GM18873 (cell line): Measurements from ENCODE around the gene ERG28.
"Not testable (repeated sequence)": the region's sequence is repeated elsewhere in the genome, so short reads cannot be mapped to it uniquely, and the experiment has no call there.

Source experiments
- ATAC-seq: cut with Tn5 transposase; IDR thresholded peaks from one replicate; pipeline ENCODE4 v1.9.1; 2021; ENCODE audit warnings: mild to moderate bottlenecking, moderate library complexity, moderate number of reproducible peaks; ENCODE audit not compliant: unreplicated experiment, low FRiP score

The ERG28 gene

GRCh38 chr14:75627406-75627805 lies 33.3 kb downstream of the ERG28 start:
- no peak for ATAC-seq

DNA sequence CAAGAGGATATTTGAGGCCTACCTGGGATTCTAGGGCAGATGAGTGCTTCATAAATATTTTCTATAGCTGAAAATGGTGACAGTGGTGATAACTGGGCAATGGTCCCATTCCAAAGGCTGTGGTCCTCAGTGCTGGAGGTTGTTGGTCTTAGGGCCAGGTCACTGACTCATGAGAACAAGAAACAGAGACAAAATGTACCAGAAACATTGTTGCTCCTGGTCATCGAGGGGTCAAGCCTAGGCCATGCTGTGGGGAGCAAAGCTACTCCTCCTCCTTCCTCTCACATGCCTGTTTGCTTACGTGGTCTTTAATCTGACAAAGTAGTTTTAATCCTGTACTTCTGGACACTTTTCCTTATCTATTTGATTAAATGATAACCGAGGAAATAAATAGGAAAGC lies 33.8 kb downstream of the ERG28 start:
- no peak for ATAC-seq

DNA sequence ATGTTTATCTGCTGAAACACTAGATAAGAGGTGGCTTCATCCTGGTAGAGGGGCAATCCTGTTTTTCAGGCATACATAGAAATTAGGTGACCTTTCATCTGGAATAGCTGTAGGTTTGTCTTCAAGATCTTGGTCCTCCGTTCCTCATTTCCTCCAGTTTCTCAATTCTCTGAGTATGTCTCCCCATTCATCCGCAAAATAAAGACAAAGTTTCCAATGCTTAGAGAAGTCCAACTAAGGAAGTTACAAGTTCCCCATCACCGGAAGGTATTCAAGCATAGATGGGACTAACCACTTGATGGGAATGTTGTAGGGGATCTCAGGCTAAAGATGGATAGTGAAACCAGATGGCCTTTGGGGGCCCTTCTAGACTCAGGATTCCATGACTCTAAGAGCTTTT lies 34.3 kb downstream of the ERG28 start:
- no peak for ATAC-seq

GRCh38 chr14:75625034-75625433 lies 35.6 kb downstream of the ERG28 start:
- no peak for ATAC-seq

- no peak for ATAC-seq
These were observed 41.1 kb downstream of the ERG28 start for GRCh38 chr14:75619548-75619947.

DNA sequence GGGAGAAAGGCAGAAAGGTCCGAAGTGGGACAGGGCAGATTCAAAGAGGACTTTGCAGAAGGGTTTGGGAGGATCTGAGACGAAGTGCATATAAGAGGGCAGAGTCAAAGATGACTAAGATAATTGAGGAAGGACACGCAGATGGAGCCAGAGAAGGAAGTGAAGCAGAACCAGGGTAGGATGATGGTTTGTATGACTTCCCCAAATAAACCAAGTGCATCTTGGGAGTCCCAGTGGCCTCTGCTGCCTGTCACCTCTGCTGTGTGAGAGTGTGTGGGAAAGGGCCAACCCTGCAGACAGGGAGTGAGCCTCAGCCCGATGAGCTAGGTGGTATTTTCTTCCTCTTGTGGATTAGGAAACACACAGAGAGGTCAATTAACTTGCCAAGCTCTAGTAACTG lies 45.5 kb downstream of the ERG28 start:
- ATAC-seq: no peak

DNA sequence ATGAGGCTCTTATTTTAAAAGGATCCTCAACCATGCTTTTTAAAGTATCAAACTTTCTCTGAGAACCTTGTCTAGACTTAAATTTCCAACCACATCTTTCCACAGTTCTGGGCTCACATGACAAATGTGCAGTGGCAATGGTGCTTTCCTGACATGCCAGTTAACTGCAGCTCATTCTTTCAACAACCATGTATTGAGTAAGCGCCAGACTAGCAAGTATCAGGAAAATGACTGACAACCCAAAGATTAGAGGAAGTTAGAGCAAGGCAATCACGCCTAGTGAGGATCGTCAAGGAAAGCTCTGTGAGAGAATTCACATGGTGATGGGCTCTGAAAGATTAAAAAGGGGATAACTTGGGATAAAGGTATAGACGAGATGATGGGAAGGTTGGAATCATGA lies 46.5 kb downstream of the ERG28 start:
- ATAC-seq: no peak

GRCh38 chr14:75612157-75612556 lies 48.5 kb downstream of the ERG28 start:
- ATAC-seq: no peak

DNA sequence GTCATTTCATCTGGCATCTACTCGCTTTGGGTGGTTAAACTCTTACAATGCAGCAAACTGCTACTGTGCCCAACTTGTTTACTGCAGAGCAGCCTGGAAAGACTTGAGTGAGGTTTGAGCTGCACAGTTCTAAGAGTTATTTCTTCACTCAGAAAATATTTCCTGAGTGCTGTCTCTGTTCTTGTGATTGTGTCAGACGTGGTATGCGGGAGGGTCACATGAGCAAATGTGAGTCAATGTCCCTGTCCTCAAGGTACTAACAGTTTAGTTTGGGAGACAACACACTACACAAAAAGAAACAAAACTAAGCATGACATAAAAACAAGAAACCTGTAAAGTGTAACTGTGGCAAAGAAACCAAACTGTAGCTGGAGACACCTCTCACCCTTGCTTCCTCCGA lies 49.8 kb downstream of the ERG28 start:
- ATAC-seq: no peak

- ATAC-seq: no peak
These were observed 50.8 kb downstream of the ERG28 start for GRCh38 chr14:75609606-75610475.

DNA sequence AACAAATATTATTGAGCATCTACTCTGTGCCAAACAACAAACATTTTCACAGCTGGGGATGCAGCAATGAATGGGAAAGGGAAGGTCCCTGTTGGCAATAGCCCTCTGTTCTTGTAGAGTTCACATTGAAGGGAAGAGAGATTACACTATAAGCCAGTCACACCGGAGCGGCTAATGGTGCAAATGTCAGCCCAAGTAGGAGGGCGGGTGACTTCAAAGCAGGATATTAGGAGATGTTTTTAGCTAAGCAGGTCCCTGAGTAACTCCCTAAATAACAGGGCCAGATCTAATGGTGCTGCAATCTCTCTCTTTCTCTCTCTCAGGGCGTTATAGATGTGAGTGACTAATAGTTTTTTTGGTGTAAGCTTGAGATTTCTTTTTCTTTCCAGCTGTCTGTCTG lies 51.6 kb downstream of the ERG28 start:
- ATAC-seq: no peak

DNA sequence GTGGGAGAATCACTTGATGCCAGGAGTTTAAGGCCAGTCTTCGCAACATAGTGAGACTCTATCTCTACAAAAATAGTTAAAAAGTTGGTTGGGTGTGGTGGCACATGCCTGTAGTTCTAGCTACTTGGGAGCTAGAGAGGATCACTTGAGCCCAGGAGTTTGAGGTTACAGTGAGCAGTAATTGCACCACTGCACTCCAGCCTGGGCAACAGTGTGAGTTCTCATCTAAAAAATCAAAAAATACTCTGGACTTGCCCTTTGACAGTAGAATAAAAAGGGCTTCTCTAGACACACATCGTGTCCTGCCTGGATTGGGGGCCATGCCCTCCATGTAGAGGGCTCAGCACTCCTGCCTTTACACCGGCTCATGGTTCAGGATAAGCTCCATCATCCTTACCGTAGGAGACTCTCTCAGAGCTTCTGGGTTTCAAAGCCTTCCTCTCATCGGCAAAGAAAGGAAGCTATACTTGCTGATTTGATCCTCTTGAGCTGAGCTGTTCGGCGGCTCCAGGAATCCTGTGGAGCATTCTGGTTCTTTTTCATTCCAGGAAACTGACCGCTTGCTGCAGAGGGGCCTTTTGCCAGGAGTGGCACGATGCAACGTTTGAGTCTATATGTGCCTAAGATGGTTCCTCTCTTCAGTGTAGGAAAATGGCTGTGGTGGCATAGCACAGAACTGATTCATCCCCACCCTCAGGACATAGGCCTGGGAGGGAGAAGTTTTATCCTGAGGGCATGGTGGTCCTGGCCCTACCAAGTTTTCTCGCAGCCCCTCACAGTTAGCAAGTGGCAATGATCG lies 52.6 kb downstream of the ERG28 start:
- ATAC-seq: no peak

GRCh38 chr14:75607044-75607443 lies 53.6 kb downstream of the ERG28 start:
- no peak for ATAC-seq

- no peak for ATAC-seq
These were observed 54.8 kb downstream of the ERG28 start for GRCh38 chr14:75605916-75606315.

- no peak for ATAC-seq
These were observed 55.5 kb downstream of the ERG28 start for GRCh38 chr14:75604979-75605851.

DNA sequence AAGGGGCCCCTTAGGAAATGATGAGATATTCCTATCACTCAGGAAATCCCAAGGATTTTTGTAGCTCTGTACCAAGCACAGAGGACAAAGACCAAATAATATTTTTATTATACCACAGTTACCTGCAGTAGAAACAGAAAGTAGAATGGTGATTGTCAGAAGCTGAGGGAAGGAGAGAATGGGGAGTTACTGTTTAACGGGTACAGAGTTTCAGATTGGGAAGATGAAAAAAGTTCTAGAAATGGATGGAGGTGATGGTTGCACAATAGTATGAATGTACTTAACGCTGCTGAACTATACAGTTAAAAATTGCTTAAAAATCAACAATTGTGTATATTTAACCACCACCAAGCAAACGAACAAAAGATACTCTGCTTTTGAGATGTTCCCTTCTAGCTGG lies 58.2 kb downstream of the ERG28 start:
- no peak for ATAC-seq

DNA sequence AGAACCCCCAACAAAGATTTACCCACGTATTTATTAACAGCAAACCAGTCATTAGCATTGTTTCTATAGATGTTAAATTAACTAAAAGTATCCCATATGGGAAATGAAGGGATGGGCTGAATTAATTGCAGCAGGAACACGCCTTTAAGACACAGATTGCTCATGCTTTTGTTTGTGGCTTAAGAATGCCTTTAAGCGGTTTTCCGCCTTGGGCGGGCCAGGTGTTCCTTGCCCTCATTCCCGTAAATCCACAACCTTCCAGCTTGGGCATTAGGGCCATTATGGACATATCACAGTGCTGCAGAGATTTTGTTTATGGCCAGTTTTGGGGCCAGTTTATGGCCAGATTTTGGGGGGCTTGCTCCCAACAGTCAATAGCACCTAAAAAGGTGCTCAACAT lies 59.6 kb downstream of the ERG28 start:
- ATAC-seq: not testable (repeated sequence)

DNA sequence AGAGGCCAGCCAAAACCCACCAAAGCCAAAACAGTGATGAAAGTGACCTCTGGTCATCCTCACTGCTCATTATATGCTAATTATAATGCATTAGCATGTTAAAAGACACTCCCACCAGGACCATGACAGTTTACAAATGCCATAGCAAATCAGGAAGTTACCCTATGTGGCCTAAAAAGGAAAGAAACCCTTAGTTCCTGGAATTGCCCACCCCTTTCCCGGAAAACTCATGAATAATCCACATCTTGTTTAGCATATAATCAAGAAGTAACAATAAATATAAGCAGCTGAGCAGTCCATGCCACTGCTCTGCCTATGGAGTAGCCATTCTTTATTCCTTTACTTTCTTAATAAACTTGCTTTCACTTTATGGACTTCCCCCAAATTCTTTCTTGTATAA lies 60.6 kb downstream of the ERG28 start:
- not testable (repeated sequence) for ATAC-seq
